KOPT-K1 (cell line): ENCODE data around the gene MVK.

Experiments used
- H3K27ac ChIP-seq: fragments of 200-600 bp; sonication (generic); 2 replicates; pipeline ENCODE4 v1.5.1; 2016; ENCODE audit warnings: antibody characterized with exemption, mild to moderate bottlenecking, low read depth, low read length; ENCODE audit not compliant: poor library complexity, severe bottlenecking
- H3K36me3 ChIP-seq: fragments of 200-600 bp; sonication (generic); 2 replicates; pipeline ENCODE4 v1.5.1; 2017; ENCODE audit warnings: antibody characterized with exemption, mild to moderate bottlenecking, low read length, moderate library complexity; ENCODE audit not compliant: insufficient read depth
- H3K9me3 ChIP-seq: fragments of 200-600 bp; sonication (generic); 2 replicates; pipeline ENCODE4 v1.5.1; 2017; ENCODE audit warnings: antibody characterized with exemption, low read length, mild to moderate bottlenecking; ENCODE audit not compliant: insufficient read depth, poor library complexity, severe bottlenecking

The MVK gene

GRCh38 chr12:109573029-109573913, at the start of gene MVK, which contains the start of gene MMAB:
Gene MVK (plus strand): TSS chr12:109573794. CDS start chr12:109574823, 1,029 bp downstream.
Gene MMAB (minus strand): TSS chr12:109573504. CDS start chr12:109573480, 24 bp downstream.
- Histone ChIP-seq H3K36me3 (peaks cover 64% of the 10 kb centered on the region), H3K27ac (peak within 1 kb of the TSS; percentile 88), H3K9me3 (no peaks in the 10 kb centered on the region)

- no peaks in the 10 kb centered on the region for H3K9me3 ChIP-seq
- H3K36me3 ChIP-seq, result peaks cover 78% of the 10 kb centered on the region
- no peak overlapping the region for H3K27ac ChIP-seq
Observed at GRCh38 chr12:109524466-109525278, 48.9 kb upstream of the MVK start.

- Histone ChIP-seq H3K9me3 (no peaks in the 10 kb centered on the region), H3K36me3 (peaks cover 78% of the 10 kb centered on the region), H3K27ac (no peak overlapping the region)
Observed at GRCh38 chr12:109525279-109525585, 48.4 kb upstream of the MVK start.

GRCh38 chr12:109527489-109528123, 46.0 kb upstream of the MVK start:
- H3K36me3 ChIP-seq, result peaks cover 74% of the 10 kb centered on the region
- no peaks in the 10 kb centered on the region for H3K9me3 ChIP-seq
- H3K27ac ChIP-seq, result no peak overlapping the region

- H3K27ac ChIP-seq, result no peak overlapping the region
- H3K9me3 ChIP-seq, result no peaks in the 10 kb centered on the region
- H3K36me3 ChIP-seq, result peaks cover 59% of the 10 kb centered on the region; the same call in 1 of the 2 replicates
Observed at GRCh38 chr12:109529691-109530640, 43.6 kb upstream of the MVK start.

- no peak overlapping the region for H3K27ac ChIP-seq
- no peaks in the 10 kb centered on the region for H3K9me3 ChIP-seq
- peaks cover 50% of the 10 kb centered on the region; the same call in 1 of the 2 replicates for H3K36me3 ChIP-seq
Observed at GRCh38 chr12:109531411-109531810, 42.2 kb upstream of the MVK start.

GRCh38 chr12:109532721-109533486, 40.7 kb upstream of the MVK start:
- Histone ChIP-seq H3K9me3 (no peaks in the 10 kb centered on the region), H3K27ac (no peak overlapping the region), H3K36me3 (peaks cover 38% of the 10 kb centered on the region; the same call in 1 of the 2 replicates)

GRCh38 chr12:109533487-109533740, 40.2 kb upstream of the MVK start:
- Histone ChIP-seq H3K9me3 (no peaks in the 10 kb centered on the region), H3K27ac (no peak overlapping the region), H3K36me3 (peaks cover 35% of the 10 kb centered on the region; the same call in 1 of the 2 replicates)

- H3K9me3 ChIP-seq, result no peaks in the 10 kb centered on the region
- no peak overlapping the region for H3K27ac ChIP-seq
- H3K36me3 ChIP-seq, result peaks cover 35% of the 10 kb centered on the region; the same call in 1 of the 2 replicates
Observed at GRCh38 chr12:109534456-109534855, 39.1 kb upstream of the MVK start.

GRCh38 chr12:109535231-109535862, 38.2 kb upstream of the MVK start:
- no peak overlapping the region for H3K27ac ChIP-seq
- H3K9me3 ChIP-seq, result no peaks in the 10 kb centered on the region
- H3K36me3 ChIP-seq, result peaks cover 26% of the 10 kb centered on the region; the same call in 1 of the 2 replicates

- Histone ChIP-seq H3K36me3 (peaks cover 21% of the 10 kb centered on the region; the same call in 1 of the 2 replicates), H3K27ac (no peak overlapping the region), H3K9me3 (no peaks in the 10 kb centered on the region)
Observed at GRCh38 chr12:109535863-109536250, 37.7 kb upstream of the MVK start.

- 0 out of 2 replicates have a peak, but pooled peaks cover 9% of the 10 kb centered on the region for H3K36me3 ChIP-seq
- no peak overlapping the region for H3K27ac ChIP-seq
- no peaks in the 10 kb centered on the region for H3K9me3 ChIP-seq
Observed at GRCh38 chr12:109537136-109537535, 36.5 kb upstream of the MVK start.

- H3K27ac ChIP-seq, result no peak overlapping the region
- H3K36me3 ChIP-seq, result 0 out of 2 replicates have a peak, but pooled peaks cover 9% of the 10 kb centered on the region
Observed at GRCh38 chr12:109538191-109538863, 35.3 kb upstream of the MVK start.

More at GRCh38 chr12:109538191-109538863, 35.3 kb upstream of the MVK start:
- H3K9me3 ChIP-seq, result no peaks in the 10 kb centered on the region
